Panc1 (cell line): ENCODE measurements around the gene FOXI2. TPM values are rescaled to one million over a fixed set of nuclear protein-coding genes. Genes with fewer than 3 reads are reported as not detected.

Source experiments
- ATAC-seq: fragments of 200-7000 bp; cut with Tn5 transposase; 2 replicates; pipeline ENCODE4 v1.9.1; 2020; ENCODE audit warnings: mild to moderate bottlenecking, moderate library complexity
- BruUV-seq: library from RNA; stranded (reverse); fragments of 400-500 nt; replicated peaks from 2 replicates; lab custom pipeline; 2021; lab: Mats Ljungman, UMichigan
- CTCF ChIA-PET: fragments of 300-600 bp; sonication (Branson Sonifier 250); formaldehyde crosslinking; loops from one replicate; lab custom pipeline; 2022; ENCODE audit warnings: antibody characterized with exemption; lab: Charles Lee
- POLR2A ChIA-PET: fragments of 300-600 bp; sonication (Branson Sonifier 250); formaldehyde crosslinking; loops from one replicate; lab custom pipeline; 2022; ENCODE audit warnings: antibody characterized with exemption; lab: Charles Lee
- DNase-seq: peaks from one replicate; pipeline ENCODE4 v3.0.0-alpha.2; 2010; ENCODE audit warnings: low read depth, low spot score
- H3K27ac ChIP-seq: 2 replicates; pipeline ENCODE4 v1.5.1; 2011; ENCODE audit warnings: mild to moderate bottlenecking, low read length, inconsistent platforms
- H3K27me3 ChIP-seq: fragments of 200-500 bp; sonication (Bioruptor generic); 2 replicates; pipeline ENCODE4 v1.6.0; 2014; ENCODE audit warnings: low read length, inconsistent platforms; ENCODE audit not compliant: control insufficient read depth, insufficient read depth
- H3K36me3 ChIP-seq: fragments of 200-500 bp; sonication (Bioruptor generic); 2 replicates; pipeline ENCODE4 v1.5.1; 2014; ENCODE audit warnings: inconsistent platforms, mild to moderate bottlenecking, low read length, moderate library complexity; ENCODE audit not compliant: control insufficient read depth, insufficient read depth
- H3K4me1 ChIP-seq: 2 replicates; pipeline ENCODE4 v1.5.1; 2011; ENCODE audit warnings: inconsistent platforms, mild to moderate bottlenecking, low read length, moderate library complexity; ENCODE audit not compliant: control insufficient read depth, insufficient read depth
- H3K4me3 ChIP-seq, 2 experiments: 2 replicates each; pipeline ENCODE4 v1.5.1; 2011 to 2012; ENCODE audit warnings: low read depth in 2 of 2, low read length in 2 of 2, mild to moderate bottlenecking in 2 of 2, inconsistent platforms in 1 of 2, moderate library complexity in 1 of 2
- H3K9me3 ChIP-seq: fragments of 200-500 bp; sonication (Bioruptor generic); 2 replicates; pipeline ENCODE4 v1.5.1; 2014; ENCODE audit warnings: low read depth, mild to moderate bottlenecking, inconsistent platforms, low read length, moderate library complexity; ENCODE audit not compliant: control insufficient read depth, insufficient read depth
- CTCF ChIP-seq: fragments of 450-650 bp; IDR thresholded peaks from 2 replicates; pipeline ENCODE4 v1.5.1; 2017; ENCODE audit warnings: mild to moderate bottlenecking
- POLR2AphosphoS5 ChIP-seq: IDR thresholded peaks from 2 replicates; pipeline ENCODE4 v1.6.1; 2012; ENCODE audit warnings: mild to moderate bottlenecking, low read depth, low read length, moderate library complexity
- REST ChIP-seq, 2 experiments: IDR thresholded peaks; 2 replicates each; pipeline ENCODE4 v1.6.1; 2011 to 2012; ENCODE audit warnings: low read depth in 2 of 2, control low read depth in 1 of 2, low read length in 1 of 2, mild to moderate bottlenecking in 1 of 2, moderate library complexity in 1 of 2; ENCODE audit not compliant: insufficient read depth in 1 of 2
- SIN3A ChIP-seq: IDR thresholded peaks from 2 replicates; pipeline ENCODE4 v1.6.1; 2012; ENCODE audit warnings: low read depth, mild to moderate bottlenecking, low read length, moderate library complexity, borderline replicate concordance; ENCODE audit not compliant: insufficient read depth
- TCF7L2 ChIP-seq: IDR thresholded peaks from 2 replicates; pipeline ENCODE4 v1.6.1; 2011; ENCODE audit warnings: mild to moderate bottlenecking, low read depth, low read length, inconsistent platforms
- in situ Hi-C: cut with HindIII; loops from 2 replicates; pipeline ENCODE4 v1.10.0; 2016; ENCODE audit warnings: low sequenced_read_pairs, low pct_unique_long_range_greater_than_20kb
- intact Hi-C: fragments of 100-400 bp; cut with micrococcal nuclease; formaldehyde crosslinking; loops from one replicate; pipeline ENCODE4 v1.10.0; 2022; ENCODE audit not compliant: unreplicated experiment
- total RNA-seq: library from RNA; stranded (reverse); gene quantifications from one replicate; pipeline ENCODE4 v1.2.1, GENCODE V29; 2021; ENCODE audit not compliant: unreplicated experiment

Gene FOXI2
- total RNA-seq, 1 experiment from 2014 or later: not detected

- CTCF ChIA-PET: interaction anchor here (0.6 kb wide), 1 partner anchor 21 kb away, joined by 3 read pairs; no protein-coding TSS in a partner anchor
- no TSS peak for BruUV-seq
- no peak for DNase-seq
Measured at GRCh38 chr10:127774766-127775559, 38.0 kb downstream of the FOXI2 start.

GRCh38 chr10:127776816-127777215, 39.8 kb downstream of the FOXI2 start:
- intact Hi-C loops: no loop called here
- no peak overlapping the region for H3K27ac ChIP-seq
- POLR2A ChIA-PET: no interaction called here
- H3K36me3 ChIP-seq: no peaks in the 10 kb centered on the region
- DNase-seq (no peak), ATAC-seq (no peak)
- in situ Hi-C loops: no loop called here
- peaks cover 3% of the 10 kb centered on the region; the same call in 1 of the 2 replicates for H3K27me3 ChIP-seq
- no peak overlapping the region for H3K4me3 ChIP-seq
- H3K4me1 ChIP-seq: no peaks in the 10 kb centered on the region
- no peaks in the 10 kb centered on the region for H3K9me3 ChIP-seq
- BruUV-seq: no TSS peak
- CTCF ChIA-PET: interaction anchor here (0.7 kb wide), 1 partner anchor 921 kb away, joined by 3 read pairs; no protein-coding TSS in a partner anchor
- TF ChIP-seq POLR2AphosphoS5: no peak
- no peak for TF ChIP-seq REST (IDR thresholded peaks at IDR 0.05; ENCODE audit: insufficient read depth in 1 of 2, low read depth in 2 of 2, low read length in 1 of 2)
- no peak for TF ChIP-seq SIN3A
- no peak for TF ChIP-seq CTCF

More at GRCh38 chr10:127774766-127775559, 38.0 kb downstream of the FOXI2 start:
- peaks cover 3% of the 10 kb centered on the region; the same call in 1 of the 2 replicates for H3K27me3 ChIP-seq
- no peak for ATAC-seq
- no peak overlapping the region for H3K27ac ChIP-seq
- POLR2A ChIA-PET: no interaction called here
- no peaks in the 10 kb centered on the region for H3K36me3 ChIP-seq
- H3K9me3 ChIP-seq: no peaks in the 10 kb centered on the region
- no peak overlapping the region for H3K4me3 ChIP-seq
- TF ChIP-seq CTCF (no peak), SIN3A (no peak), POLR2AphosphoS5 (no peak), TCF7L2 (no peak), REST (IDR thresholded peaks at IDR 0.05; ENCODE audit: insufficient read depth in 1 of 2, low read depth in 2 of 2, low read length in 1 of 2) (no peak)
- H3K4me1 ChIP-seq: no peaks in the 10 kb centered on the region
- in situ Hi-C loops: no loop called here
- intact Hi-C loops: no loop called here
